GM19023 (cell line): Measurements from ENCODE around the gene S100A9.

ENCODE experiments used
- ATAC-seq: cut with Tn5 transposase; IDR thresholded peaks from one replicate; pipeline ENCODE4 v1.9.1; 2021; ENCODE audit warnings: mild to moderate bottlenecking, moderate library complexity; ENCODE audit not compliant: unreplicated experiment

The S100A9 gene

GRCh38 chr1:153360592-153361479, 3.2 kb downstream of the S100A9 start:
- ATAC-seq = no peak

GRCh38 chr1:153361480-153362109, 3.9 kb downstream of the S100A9 start:
- no peak for ATAC-seq

DNA sequence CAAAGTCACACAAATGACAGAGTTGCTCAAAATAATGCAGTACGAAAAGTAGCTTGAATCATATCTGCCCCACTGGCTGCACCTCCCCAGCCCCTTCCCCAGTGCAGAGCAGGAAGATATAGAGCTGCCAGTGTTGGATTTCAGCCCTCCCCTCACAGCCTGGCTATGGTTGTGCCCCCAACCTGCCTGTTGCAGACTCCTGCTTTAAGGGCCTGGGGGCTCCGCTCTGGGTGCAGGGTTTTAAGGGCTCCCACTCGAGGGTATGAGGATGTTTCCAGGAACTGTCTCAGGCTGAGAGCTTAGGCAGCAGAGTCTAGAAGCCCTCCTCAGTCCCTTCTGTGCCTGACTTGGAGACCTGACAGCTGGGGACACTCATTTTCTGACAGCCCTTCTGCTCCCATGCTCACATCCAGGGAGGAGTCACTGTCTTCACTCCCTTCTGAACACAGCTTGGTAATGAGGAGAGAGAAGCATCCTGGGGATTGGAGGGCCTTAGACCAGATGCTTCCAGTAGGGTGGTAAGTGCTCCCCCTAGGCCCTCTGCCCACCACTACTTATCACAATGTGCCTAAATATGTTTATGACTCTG, 4.6 kb downstream of the S100A9 start:
- ATAC-seq = no peak

DNA sequence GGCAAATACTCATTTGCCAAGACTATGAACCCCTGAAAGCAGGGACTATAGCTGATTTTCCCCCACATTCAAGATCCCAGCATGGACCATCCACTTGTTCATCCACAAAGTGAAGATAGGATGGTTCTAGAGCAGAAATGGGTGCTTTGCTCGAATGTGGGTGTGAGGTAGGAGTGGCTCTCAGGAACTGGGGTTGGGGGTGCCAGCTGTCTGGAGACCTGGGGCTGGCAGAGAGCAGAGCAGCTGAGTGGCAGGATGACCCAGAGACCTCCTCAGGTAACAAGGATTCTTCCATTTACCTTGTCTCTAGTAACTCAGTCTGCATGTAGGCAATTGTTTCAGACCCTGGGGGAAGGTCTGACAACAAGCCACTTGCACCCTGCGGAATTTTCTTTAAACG, 6.0 kb downstream of the S100A9 start:
- ATAC-seq = no peak

- ATAC-seq = no peak
Observed at GRCh38 chr1:153364156-153364555, 6.5 kb downstream of the S100A9 start.

GRCh38 chr1:153364766-153365666, 7.4 kb downstream of the S100A9 start:
- no peak for ATAC-seq

- no peak for ATAC-seq
Observed at GRCh38 chr1:153365696-153366095, 8.0 kb downstream of the S100A9 start.

DNA sequence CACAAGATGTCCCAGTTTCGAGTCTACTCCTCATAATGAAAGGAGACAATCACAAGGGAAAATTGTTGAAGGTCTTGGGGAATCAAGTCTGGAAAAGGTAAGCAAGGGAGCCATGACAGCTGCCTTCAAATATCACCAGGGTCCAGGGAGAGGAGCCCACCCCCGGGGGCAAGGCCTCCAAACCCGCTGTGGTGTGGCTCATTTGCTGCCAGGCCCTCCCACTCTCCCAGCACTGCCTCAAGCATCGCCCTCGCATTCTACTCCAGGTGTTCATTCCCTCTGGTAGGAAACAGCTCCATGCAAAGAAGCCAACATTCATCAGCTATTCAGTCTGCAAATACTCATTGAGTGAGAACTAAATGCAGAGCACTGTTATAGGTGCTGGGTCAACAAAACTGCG, 8.6 kb downstream of the S100A9 start:
- no peak for ATAC-seq

DNA sequence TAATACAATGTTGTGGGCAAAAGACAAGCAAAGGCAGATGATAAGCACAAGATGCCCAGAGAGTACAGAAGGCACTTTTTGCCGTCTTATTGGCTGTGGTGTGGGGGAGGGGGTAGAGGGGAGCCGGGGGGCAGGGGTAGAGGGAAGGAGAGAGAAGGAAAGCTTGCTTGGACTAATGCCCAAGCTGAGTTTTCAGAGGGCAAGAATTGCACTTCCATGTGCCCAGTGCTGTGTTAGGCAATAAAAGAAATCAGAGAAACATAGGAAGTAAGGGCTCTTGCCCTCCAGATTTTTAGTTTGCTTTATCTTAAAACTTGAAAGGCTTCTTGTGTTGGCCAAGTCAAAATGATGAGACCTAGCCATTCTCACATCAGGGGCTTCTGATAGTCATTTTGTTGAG, 9.4 kb downstream of the S100A9 start:
- ATAC-seq = no peak

DNA sequence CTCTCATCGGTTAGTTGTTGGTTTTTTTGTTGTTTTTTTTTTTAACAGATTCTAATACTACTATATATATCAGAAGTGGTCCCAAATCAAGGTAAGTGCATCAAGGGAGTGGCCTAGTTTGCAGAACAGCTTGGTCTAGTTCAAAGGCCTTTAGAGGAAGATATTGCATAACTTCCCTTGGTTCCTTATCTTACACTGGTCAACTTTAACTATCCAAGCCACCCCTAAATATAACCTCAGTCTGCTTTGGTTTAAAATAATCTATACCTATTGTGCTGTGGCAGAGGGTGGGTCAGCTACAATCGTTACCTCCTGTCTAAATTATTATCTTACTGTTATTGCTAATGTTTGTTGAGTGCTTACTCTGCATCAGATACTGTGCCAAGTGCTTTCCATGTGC, 10.8 kb downstream of the S100A9 start:
- ATAC-seq = no peak

DNA sequence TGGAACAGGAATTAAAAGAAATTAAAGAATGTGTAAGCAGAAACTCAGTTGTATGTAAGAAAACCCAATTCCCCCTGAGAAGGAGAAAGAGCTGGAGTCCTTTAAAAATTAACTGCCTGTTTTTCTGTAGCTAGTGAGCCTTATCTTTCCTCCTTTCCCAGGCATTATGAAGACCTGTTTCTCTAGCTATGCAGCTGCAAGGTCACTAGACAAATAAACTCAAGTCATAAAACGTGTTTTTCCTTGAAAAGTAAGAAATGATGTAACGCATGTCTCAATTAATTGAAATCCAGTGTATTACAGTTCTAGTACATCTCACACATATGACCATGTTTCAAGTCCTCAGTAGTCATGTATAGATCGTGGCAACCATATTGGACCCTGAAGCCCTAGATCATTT, 12.5 kb downstream of the S100A9 start:
- ATAC-seq = no peak

DNA sequence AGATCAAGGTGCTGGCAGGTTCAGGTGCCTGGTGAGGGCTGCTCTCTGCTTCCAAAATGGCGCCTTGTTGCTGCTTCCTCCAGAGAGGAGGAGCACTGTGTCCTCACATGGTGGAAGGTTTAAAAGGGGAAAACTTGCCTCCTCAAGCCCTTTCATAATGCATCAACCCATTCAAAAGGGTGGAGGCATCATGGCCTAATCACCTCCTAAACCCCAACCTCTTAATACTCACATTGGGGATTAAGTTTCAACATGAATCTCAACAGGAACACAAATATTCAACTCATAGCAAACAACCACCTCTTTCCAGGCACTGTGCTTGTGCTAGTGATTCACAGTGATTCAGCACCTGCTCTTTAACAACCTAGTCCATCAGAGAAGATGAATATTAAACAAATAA, 13.6 kb downstream of the S100A9 start:
- ATAC-seq = no peak

GRCh38 chr1:153372571-153372970, 14.9 kb downstream of the S100A9 start:
- no peak for ATAC-seq

- no peak for ATAC-seq
Observed at GRCh38 chr1:153374071-153374470, 16.4 kb downstream of the S100A9 start.

GRCh38 chr1:153375511-153375910, 17.9 kb downstream of the S100A9 start, which contains the start of gene S100A12:
S100A12 (minus strand) TSS chr1:153375621; CDS start chr1:153374592, 1,029 bp downstream.
- no peak for ATAC-seq

DNA sequence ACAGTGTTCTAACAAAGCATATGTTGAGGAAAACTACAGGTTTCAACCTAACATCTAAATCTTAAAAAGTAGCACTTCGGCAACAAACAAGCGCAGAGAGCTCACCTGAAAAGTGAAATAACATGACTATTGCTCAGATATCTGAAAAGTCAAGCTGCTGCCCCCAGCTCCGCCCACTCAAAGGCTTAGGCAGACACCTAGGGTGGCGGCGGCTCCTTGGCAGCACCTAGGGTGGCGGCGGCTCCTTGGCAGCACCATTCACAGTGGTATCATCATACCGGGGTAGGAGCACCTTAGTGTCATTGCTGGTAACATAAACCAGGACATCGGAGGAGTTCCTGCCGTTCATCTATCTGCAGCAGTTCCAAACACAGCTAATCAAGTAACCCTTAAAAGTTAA, 21.9 kb downstream of the S100A9 start:
- ATAC-seq = no peak

DNA sequence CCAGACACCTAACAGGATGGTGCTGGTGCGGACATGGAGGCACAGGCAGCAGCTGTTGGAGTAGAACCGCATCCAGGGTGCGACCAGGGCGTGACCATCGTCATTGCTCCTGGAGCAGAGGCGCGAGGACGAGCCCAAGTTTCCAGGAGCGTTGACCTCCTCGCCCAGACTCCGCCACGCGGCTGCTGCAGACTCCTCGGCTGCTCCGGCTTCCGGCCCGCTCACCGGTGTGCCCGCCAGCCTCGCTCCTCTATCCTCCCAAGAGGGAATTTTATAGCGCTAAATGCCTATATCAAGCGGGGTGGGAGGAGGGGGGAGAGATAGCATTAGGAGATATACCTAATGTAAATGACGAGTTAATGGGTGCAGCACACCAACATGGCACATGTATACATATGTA, 23.1 kb downstream of the S100A9 start:
- no peak for ATAC-seq

- no peak for ATAC-seq
Observed at GRCh38 chr1:153384958-153385580, 27.4 kb downstream of the S100A9 start.

- no peak for ATAC-seq
Observed at GRCh38 chr1:153386500-153386901, 28.8 kb downstream of the S100A9 start.

GRCh38 chr1:153387001-153387400, 29.3 kb downstream of the S100A9 start:
- no peak for ATAC-seq
